ENCODE data around the gene TXNIP.

The TXNIP gene

DNA sequence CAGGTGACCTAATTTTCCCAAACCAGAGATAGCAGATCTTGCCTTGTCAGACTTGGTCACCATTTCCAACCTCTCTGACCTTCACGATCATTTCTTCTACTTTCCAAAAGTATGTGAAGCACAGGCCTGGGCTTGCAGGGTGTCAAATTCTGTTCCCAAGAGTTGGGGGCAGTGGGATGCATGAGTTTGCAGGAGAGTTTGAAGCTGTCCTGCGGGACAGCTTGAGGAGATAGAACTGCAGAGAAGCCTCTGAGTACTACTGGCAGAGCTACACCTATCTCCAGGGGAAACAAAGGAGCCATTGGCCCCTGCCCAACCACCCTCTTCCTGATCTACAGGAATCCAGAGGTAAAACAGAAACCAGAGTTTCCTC is 11.3 kb downstream of the TXNIP start:
- TF ChIP-seq, protein P1, sequence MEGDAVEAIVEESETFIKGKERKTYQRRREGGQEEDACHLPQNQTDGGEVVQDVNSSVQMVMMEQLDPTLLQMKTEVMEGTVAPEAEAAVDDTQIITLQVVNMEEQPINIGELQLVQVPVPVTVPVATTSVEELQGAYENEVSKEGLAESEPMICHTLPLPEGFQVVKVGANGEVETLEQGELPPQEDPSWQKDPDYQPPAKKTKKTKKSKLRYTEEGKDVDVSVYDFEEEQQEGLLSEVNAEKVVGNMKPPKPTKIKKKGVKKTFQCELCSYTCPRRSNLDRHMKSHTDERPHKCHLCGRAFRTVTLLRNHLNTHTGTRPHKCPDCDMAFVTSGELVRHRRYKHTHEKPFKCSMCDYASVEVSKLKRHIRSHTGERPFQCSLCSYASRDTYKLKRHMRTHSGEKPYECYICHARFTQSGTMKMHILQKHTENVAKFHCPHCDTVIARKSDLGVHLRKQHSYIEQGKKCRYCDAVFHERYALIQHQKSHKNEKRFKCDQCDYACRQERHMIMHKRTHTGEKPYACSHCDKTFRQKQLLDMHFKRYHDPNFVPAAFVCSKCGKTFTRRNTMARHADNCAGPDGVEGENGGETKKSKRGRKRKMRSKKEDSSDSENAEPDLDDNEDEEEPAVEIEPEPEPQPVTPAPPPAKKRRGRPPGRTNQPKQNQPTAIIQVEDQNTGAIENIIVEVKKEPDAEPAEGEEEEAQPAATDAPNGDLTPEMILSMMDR (IDR thresholded peaks at IDR 0.05) = no peak

- TF ChIP-seq, protein P1 (IDR thresholded peaks at IDR 0.05) = no peak
These were observed 12.2 kb downstream of the TXNIP start for GRCh38 chr1:145983960-145984830.

GRCh38 chr1:145983206-145983675 is 13.1 kb downstream of the TXNIP start:
- TF ChIP-seq, protein P1 (IDR thresholded peaks at IDR 0.05) = no peak

- TF ChIP-seq, protein P1 (IDR thresholded peaks at IDR 0.05) = no peak
These were observed 14.2 kb downstream of the TXNIP start for GRCh38 chr1:145982010-145982723.

DNA sequence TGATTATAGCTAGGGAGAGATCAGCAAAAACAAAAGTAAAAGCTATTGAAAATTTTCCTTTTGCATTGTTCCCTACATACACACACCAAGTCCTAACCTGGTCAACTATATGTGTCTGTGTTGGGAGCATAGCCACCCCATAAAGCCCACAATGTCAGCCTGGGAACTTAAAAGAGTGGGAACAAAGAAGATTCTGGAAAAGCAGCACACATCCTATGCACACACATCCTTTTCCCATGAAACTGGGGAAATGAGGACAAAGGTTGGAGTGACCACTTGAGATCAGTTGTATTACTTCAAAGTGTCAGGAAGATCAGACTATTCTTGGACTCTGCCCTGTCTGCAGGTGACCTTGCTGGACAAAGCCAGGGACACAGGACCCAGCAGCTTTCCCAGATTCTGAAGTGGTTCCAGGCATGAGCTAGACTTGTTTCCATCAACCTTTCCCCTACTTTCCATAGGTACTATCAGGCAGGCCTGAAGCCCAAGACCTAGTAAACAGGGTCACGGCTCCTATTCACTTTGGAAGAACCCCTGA is 15.9 kb downstream of the TXNIP start:
- TF ChIP-seq, protein P1 (IDR thresholded peaks at IDR 0.05) = no peak

DNA sequence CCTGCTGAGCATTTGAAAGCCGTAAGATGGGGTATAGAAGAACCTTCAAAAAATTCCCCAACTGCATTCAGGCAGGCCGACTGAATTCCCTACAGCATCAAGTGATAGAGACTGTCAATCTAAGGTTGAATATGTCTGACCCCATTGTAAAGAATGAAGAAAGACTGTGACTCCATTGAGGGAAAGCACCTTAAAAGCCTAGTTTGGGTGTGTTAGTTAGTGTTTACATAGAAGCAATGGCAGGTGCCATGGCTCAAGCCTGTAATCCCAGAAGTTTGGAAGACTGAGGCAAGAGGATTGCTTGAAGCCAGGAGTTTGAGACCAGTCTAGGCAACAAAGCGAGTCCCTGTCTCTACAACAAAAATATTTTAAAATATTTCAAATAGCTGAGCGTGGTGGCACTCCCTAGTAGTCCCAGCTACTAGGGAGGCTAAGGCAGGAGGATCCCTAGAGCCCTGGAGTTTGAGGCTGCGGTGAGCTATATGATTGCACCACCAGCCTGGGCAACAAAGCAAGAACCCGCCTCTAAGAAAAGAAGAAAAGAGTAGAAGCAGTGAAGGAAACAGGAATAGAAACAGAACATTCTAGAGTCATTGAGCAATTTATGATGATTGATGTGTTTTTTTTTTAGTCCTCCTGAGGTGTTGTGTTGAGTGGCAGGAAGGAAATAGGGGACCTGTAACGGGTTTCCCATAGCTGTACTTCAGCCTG is 16.5 kb downstream of the TXNIP start:
- TF ChIP-seq, protein P1 (IDR thresholded peaks at IDR 0.05) = no peak

All from LNCAP (cell line).